Nephron (organoid): ENCODE measurements around the gene ADGRF1.

ENCODE experiments used
- H3K27ac Mint-ChIP-seq, 3 experiments: 2 replicates each; pipeline ENCODE4 v1.8.0; 2020; ENCODE audit warnings: mixed read lengths in 3 of 3, mild to moderate bottlenecking in 2 of 3, moderate library complexity in 1 of 3
- H3K27me3 Mint-ChIP-seq: 2 replicates; pipeline ENCODE4 v1.8.0; 2021; ENCODE audit warnings: low read depth, mild to moderate bottlenecking, moderate library complexity, mixed read lengths
- H3K36me3 Mint-ChIP-seq: 2 replicates; pipeline ENCODE4 v1.8.0; 2020; ENCODE audit warnings: low read depth, mixed read lengths
- H3K4me1 Mint-ChIP-seq: 2 replicates; pipeline ENCODE4 v1.8.0; 2020; ENCODE audit warnings: mixed read lengths
- H3K4me3 Mint-ChIP-seq, 3 experiments: 2 replicates each; pipeline ENCODE4 v1.8.0; 2020; ENCODE audit warnings: mild to moderate bottlenecking in 3 of 3, mixed read lengths in 3 of 3, moderate library complexity in 2 of 3
- H3K9me3 Mint-ChIP-seq: 2 replicates; pipeline ENCODE4 v1.8.0; 2020; ENCODE audit warnings: mixed read lengths
- CTCF ChIP-seq, 3 experiments: fragments of 200-600 bp; sonication (generic); IDR thresholded peaks; one replicate each; pipeline ENCODE4 v1.5.0; 2021; ENCODE audit warnings: antibody characterized with exemption in 3 of 3; ENCODE audit not compliant: unreplicated experiment in 3 of 3

ADGRF1 gene

GRCh38 chr6:47014401-47014800, 27.7 kb downstream of the ADGRF1 start:
- TF ChIP-seq CTCF (IDR thresholded peaks at IDR 0.05; ENCODE audit: unreplicated experiment in 3 of 3), result no peak
- Mint-ChIP-seq H3K27me3 (peaks cover 5% of the 10 kb centered on the region), H3K4me1 (peaks cover 7% of the 10 kb centered on the region), H3K9me3 (no peaks in the 10 kb centered on the region), H3K4me3 (no peak overlapping the region), H3K36me3 (no peaks in the 10 kb centered on the region), H3K27ac (no peak overlapping the region)

GRCh38 chr6:47009583-47009982, 32.5 kb downstream of the ADGRF1 start:
- no peaks in the 10 kb centered on the region for H3K9me3 Mint-ChIP-seq
- no peaks in the 10 kb centered on the region for H3K36me3 Mint-ChIP-seq
- H3K4me3 Mint-ChIP-seq, result no peak overlapping the region
- no peak for TF ChIP-seq CTCF (IDR thresholded peaks at IDR 0.05; ENCODE audit: unreplicated experiment in 3 of 3)
- H3K27ac Mint-ChIP-seq, result no peak overlapping the region
- H3K4me1 Mint-ChIP-seq, result no peaks in the 10 kb centered on the region
- no peaks in the 10 kb centered on the region for H3K27me3 Mint-ChIP-seq

GRCh38 chr6:47008397-47008763, 33.8 kb downstream of the ADGRF1 start:
- Mint-ChIP-seq H3K27ac (no peak overlapping the region), H3K27me3 (no peaks in the 10 kb centered on the region), H3K9me3 (no peaks in the 10 kb centered on the region), H3K4me1 (no peaks in the 10 kb centered on the region), H3K36me3 (no peaks in the 10 kb centered on the region), H3K4me3 (no peak overlapping the region)
- no peak for TF ChIP-seq CTCF (IDR thresholded peaks at IDR 0.05; ENCODE audit: unreplicated experiment in 3 of 3)

- Mint-ChIP-seq H3K27ac (no peak overlapping the region), H3K27me3 (no peaks in the 10 kb centered on the region), H3K9me3 (no peaks in the 10 kb centered on the region), H3K36me3 (no peaks in the 10 kb centered on the region), H3K4me3 (no peak overlapping the region), H3K4me1 (no peaks in the 10 kb centered on the region)
- no peak for TF ChIP-seq CTCF (IDR thresholded peaks at IDR 0.05; ENCODE audit: unreplicated experiment in 3 of 3)
Observed at GRCh38 chr6:47007657-47008396, 34.3 kb downstream of the ADGRF1 start.

GRCh38 chr6:47005486-47005885, 36.6 kb downstream of the ADGRF1 start:
- no peaks in the 10 kb centered on the region for H3K27me3 Mint-ChIP-seq
- TF ChIP-seq CTCF (IDR thresholded peaks at IDR 0.05; ENCODE audit: unreplicated experiment in 3 of 3), result no peak
- H3K36me3 Mint-ChIP-seq, result no peaks in the 10 kb centered on the region
- H3K4me3 Mint-ChIP-seq, result no peak overlapping the region
- H3K9me3 Mint-ChIP-seq, result no peaks in the 10 kb centered on the region
- no peak overlapping the region for H3K27ac Mint-ChIP-seq
- no peaks in the 10 kb centered on the region for H3K4me1 Mint-ChIP-seq

GRCh38 chr6:47004463-47004862, 37.7 kb downstream of the ADGRF1 start:
- no peaks in the 10 kb centered on the region for H3K27me3 Mint-ChIP-seq
- no peak overlapping the region for H3K4me3 Mint-ChIP-seq
- TF ChIP-seq CTCF (IDR thresholded peaks at IDR 0.05; ENCODE audit: unreplicated experiment in 3 of 3), result no peak
- H3K4me1 Mint-ChIP-seq, result no peaks in the 10 kb centered on the region
- H3K9me3 Mint-ChIP-seq, result no peaks in the 10 kb centered on the region
- H3K27ac Mint-ChIP-seq, result no peak overlapping the region
- no peaks in the 10 kb centered on the region for H3K36me3 Mint-ChIP-seq
